CD8-positive, alpha-beta memory T cell (primary cell): ENCODE data around the gene NPHS1. TPM values are rescaled to one million over a fixed set of nuclear protein-coding genes. Genes with fewer than 3 reads are reported as not detected.

Experiments used
- CTCF ChIA-PET: fragments of 350-600 bp; sonication (Branson Sonifier 250); formaldehyde crosslinking; loops from one replicate; lab custom pipeline; 2021; ENCODE audit warnings: antibody characterized with exemption; lab: Charles Lee
- POLR2A ChIA-PET: fragments of 350-600 bp; sonication (Branson Sonifier 250); formaldehyde crosslinking; loops from one replicate; lab custom pipeline; 2021; ENCODE audit warnings: antibody characterized with exemption; lab: Charles Lee
- DNase-seq, 5 donors: peaks; one replicate each; pipeline versions ENCODE4 v3.0.0 to v3.0.0-alpha.2; 2020 to 2022; ENCODE audit warnings: mixed read lengths in 1 of 5
- H3K27ac ChIP-seq: one replicate; pipeline ENCODE4 v1.7.0; 2013; ENCODE audit warnings: low read depth, mild to moderate bottlenecking, low read length, moderate library complexity
- H3K27me3 ChIP-seq: 2 replicates; pipeline ENCODE4 v1.7.0; 2013; ENCODE audit warnings: low read length, mild to moderate bottlenecking; ENCODE audit not compliant: insufficient read depth, poor library complexity, severe bottlenecking
- H3K36me3 ChIP-seq: 2 replicates; pipeline ENCODE4 v1.7.0; 2013; ENCODE audit warnings: mild to moderate bottlenecking, low read length, moderate library complexity; ENCODE audit not compliant: insufficient read depth
- H3K4me1 ChIP-seq: 2 replicates; pipeline ENCODE4 v1.7.0; 2013; ENCODE audit warnings: mild to moderate bottlenecking, low read length, moderate library complexity; ENCODE audit not compliant: insufficient read depth
- H3K4me3 ChIP-seq: 2 replicates; pipeline ENCODE4 v1.7.0; 2013; ENCODE audit warnings: mild to moderate bottlenecking, low read length
- H3K9me3 ChIP-seq: 2 replicates; pipeline ENCODE4 v1.7.0; 2013; ENCODE audit warnings: mild to moderate bottlenecking, low read length
- H3K27ac Mint-ChIP-seq, 8 donors: one replicate each; pipeline ENCODE4 v1.8.0; 2020 to 2021; ENCODE audit warnings: mixed read lengths in 8 of 8, mild to moderate bottlenecking in 6 of 8, inconsistent platforms in 3 of 8, moderate library complexity in 3 of 8
- H3K27me3 Mint-ChIP-seq, 2 donors: one replicate each; pipeline ENCODE4 v1.8.0; 2020 to 2021; ENCODE audit warnings: mixed read lengths in 2 of 2, mild to moderate bottlenecking in 1 of 2, moderate library complexity in 1 of 2
- H3K36me3 Mint-ChIP-seq, 3 donors: one replicate each; pipeline ENCODE4 v1.8.0; 2020 to 2021; ENCODE audit warnings: mixed read lengths in 3 of 3, inconsistent platforms in 1 of 3, mild to moderate bottlenecking in 1 of 3
- H3K4me1 Mint-ChIP-seq, 3 donors: one replicate each; pipeline ENCODE4 v1.8.0; 2020 to 2021; ENCODE audit warnings: mixed read lengths in 3 of 3, inconsistent platforms in 1 of 3, mild to moderate bottlenecking in 1 of 3
- H3K4me3 Mint-ChIP-seq, 7 donors: one replicate each; pipeline ENCODE4 v1.8.0; 2020 to 2021; ENCODE audit warnings: mixed read lengths in 7 of 7, mild to moderate bottlenecking in 6 of 7, moderate library complexity in 4 of 7, inconsistent platforms in 2 of 7
- H3K9me3 Mint-ChIP-seq, 5 donors: one replicate each; pipeline ENCODE4 v1.8.0; 2020 to 2022; ENCODE audit warnings: mixed read lengths in 5 of 5, mild to moderate bottlenecking in 3 of 5, moderate library complexity in 2 of 5, inconsistent platforms in 1 of 5
- polyA plus RNA-seq: library from polyadenylated mRNA; unstranded; fragments of 300-500 nt; fragmentation: Illumina TruSeq; gene quantifications from one replicate; pipeline ENCODE4 v1.2.3, GENCODE V29; 2021
- total RNA-seq, 2 experiments: library from RNA; stranded (reverse); gene quantifications; one replicate each; pipeline ENCODE4 v1.2.3, GENCODE V29; 2021

Gene NPHS1
- total and polyA plus RNA-seq, 3 experiments from 2014 or later: not detected

GRCh38 chr19:35832054-35832453 is 20.2 kb downstream of the NPHS1 start:
- Histone ChIP-seq H3K27ac (no peak overlapping the region), H3K9me3 (no peaks in the 10 kb centered on the region), H3K4me3 (no peak overlapping the region), H3K36me3 (no peaks in the 10 kb centered on the region), H3K27me3 (no peaks in the 10 kb centered on the region), H3K4me1 (no peaks in the 10 kb centered on the region)
- Mint-ChIP-seq H3K27ac (no peak overlapping the region), H3K36me3 (no peaks in the 10 kb centered on the region), H3K4me1 (no peaks in the 10 kb centered on the region), H3K9me3 (peaks cover 0 to 3% (median 0%) of the 10 kb centered on the region in 5 donors), H3K27me3 (peaks cover 17 to 56% of the 10 kb centered on the region in 2 donors), H3K4me3 (no peak overlapping the region)
- POLR2A ChIA-PET: interaction anchor here (0.6 kb wide), 1 partner anchor 821 kb away, joined by 7 read pairs; no protein-coding TSS in a partner anchor
- no peak for DNase-seq
- CTCF ChIA-PET: no interaction called here

- no peak overlapping the region for H3K4me3 ChIP-seq
- no peaks in the 10 kb centered on the region for H3K9me3 ChIP-seq
- Mint-ChIP-seq H3K4me1 (no peaks in the 10 kb centered on the region), H3K9me3 (peaks cover 0 to 3% (median 0%) of the 10 kb centered on the region in 5 donors), H3K27ac (no peak overlapping the region), H3K27me3 (peaks cover 14 to 54% of the 10 kb centered on the region in 2 donors), H3K36me3 (no peaks in the 10 kb centered on the region), H3K4me3 (no peak overlapping the region)
- H3K36me3 ChIP-seq: no peaks in the 10 kb centered on the region
- POLR2A ChIA-PET: no interaction called here
- CTCF ChIA-PET: no interaction called here
- no peak for DNase-seq
- H3K27ac ChIP-seq: no peak overlapping the region
- H3K27me3 ChIP-seq: no peaks in the 10 kb centered on the region
- H3K4me1 ChIP-seq: no peaks in the 10 kb centered on the region
Observed at GRCh38 chr19:35830986-35831385, 21.3 kb downstream of the NPHS1 start.

- CTCF ChIA-PET: no interaction called here
- H3K4me1 Mint-ChIP-seq: no peaks in the 10 kb centered on the region
Observed at GRCh38 chr19:35828692-35829301, 23.5 kb downstream of the NPHS1 start.

GRCh38 chr19:35824150-35824549 is 28.2 kb downstream of the NPHS1 start:
- Mint-ChIP-seq H3K27me3 (peaks cover 17 to 39% of the 10 kb centered on the region in 2 donors), H3K9me3 (peaks cover 0 to 3% (median 0%) of the 10 kb centered on the region in 5 donors), H3K27ac (no peak overlapping the region), H3K36me3 (no peaks in the 10 kb centered on the region), H3K4me1 (peaks cover 0 to 4% (median 0%) of the 10 kb centered on the region in 3 donors), H3K4me3 (no peak overlapping the region)
- no peaks in the 10 kb centered on the region for H3K9me3 ChIP-seq
- POLR2A ChIA-PET: no interaction called here
- no peak overlapping the region for H3K4me3 ChIP-seq
- H3K27ac ChIP-seq: no peak overlapping the region
- CTCF ChIA-PET: no interaction called here
- H3K27me3 ChIP-seq: peaks cover 3% of the 10 kb centered on the region
- no peak for DNase-seq
- no peaks in the 10 kb centered on the region for H3K36me3 ChIP-seq
- H3K4me1 ChIP-seq: no peaks in the 10 kb centered on the region

More at GRCh38 chr19:35828692-35829301, 23.5 kb downstream of the NPHS1 start:
- Histone ChIP-seq H3K27ac (no peak overlapping the region), H3K9me3 (no peaks in the 10 kb centered on the region), H3K4me1 (no peaks in the 10 kb centered on the region), H3K36me3 (no peaks in the 10 kb centered on the region), H3K27me3 (no peaks in the 10 kb centered on the region), H3K4me3 (no peak overlapping the region)
- peak in 4 of 5 donors; percentile 23 to 62 (median 28) for DNase-seq
- H3K9me3 Mint-ChIP-seq: peaks cover 0 to 3% (median 0%) of the 10 kb centered on the region in 5 donors
- H3K27me3 Mint-ChIP-seq: peaks cover 19 to 51% of the 10 kb centered on the region in 2 donors
- peak overlapping the region in 1 of 8 donors; percentile 6 for H3K27ac Mint-ChIP-seq
- no peaks in the 10 kb centered on the region for H3K36me3 Mint-ChIP-seq
- POLR2A ChIA-PET: no interaction called here
- H3K4me3 Mint-ChIP-seq: no peak overlapping the region

GRCh38 chr19:35822579-35822978 is 29.7 kb downstream of the NPHS1 start:
- H3K9me3 Mint-ChIP-seq: no peaks in the 10 kb centered on the region
- H3K36me3 Mint-ChIP-seq: no peaks in the 10 kb centered on the region
- DNase-seq: no peak
- Histone ChIP-seq H3K9me3 (no peaks in the 10 kb centered on the region), H3K27ac (no peak overlapping the region), H3K4me3 (no peak overlapping the region), H3K27me3 (peaks cover 3% of the 10 kb centered on the region), H3K4me1 (no peaks in the 10 kb centered on the region), H3K36me3 (no peaks in the 10 kb centered on the region)
- ChIA-PET CTCF (no interaction called here), POLR2A (no interaction called here)
- peaks cover 26 to 41% of the 10 kb centered on the region in 2 donors for H3K27me3 Mint-ChIP-seq
- no peak overlapping the region for H3K27ac Mint-ChIP-seq
- H3K4me1 Mint-ChIP-seq: peaks cover 0 to 4% (median 0%) of the 10 kb centered on the region in 3 donors
- no peak overlapping the region for H3K4me3 Mint-ChIP-seq

GRCh38 chr19:35818445-35818844 is 33.9 kb downstream of the NPHS1 start:
- H3K9me3 Mint-ChIP-seq: no peaks in the 10 kb centered on the region
- no peaks in the 10 kb centered on the region for H3K4me1 ChIP-seq
- CTCF ChIA-PET: no interaction called here
- no peak overlapping the region for H3K4me3 ChIP-seq
- POLR2A ChIA-PET: interaction anchor here (0.7 kb wide), 1 partner anchor 96 kb away, joined by 6 read pairs; no protein-coding TSS in a partner anchor
- no peaks in the 10 kb centered on the region for H3K9me3 ChIP-seq
- H3K27ac Mint-ChIP-seq: no peak overlapping the region
- H3K4me3 Mint-ChIP-seq: no peak overlapping the region
- no peaks in the 10 kb centered on the region for H3K36me3 Mint-ChIP-seq
- peaks cover 3% of the 10 kb centered on the region for H3K27me3 ChIP-seq
- DNase-seq: no peak
- H3K36me3 ChIP-seq: no peaks in the 10 kb centered on the region
- no peak overlapping the region for H3K27ac ChIP-seq
- peaks cover 28 to 34% of the 10 kb centered on the region in 2 donors for H3K27me3 Mint-ChIP-seq
- H3K4me1 Mint-ChIP-seq: peaks cover 0 to 4% (median 0%) of the 10 kb centered on the region in 3 donors

- POLR2A ChIA-PET: no interaction called here
- H3K36me3 ChIP-seq: no peaks in the 10 kb centered on the region
Observed at GRCh38 chr19:35816846-35817245, 35.5 kb downstream of the NPHS1 start.

GRCh38 chr19:35816262-35816661 is 36.0 kb downstream of the NPHS1 start:
- Mint-ChIP-seq H3K4me1 (peaks cover 0 to 4% (median 0%) of the 10 kb centered on the region in 3 donors), H3K27me3 (peaks cover 29 to 34% of the 10 kb centered on the region in 2 donors), H3K9me3 (no peaks in the 10 kb centered on the region), H3K4me3 (no peak overlapping the region), H3K27ac (peak overlapping the region in 1 of 8 donors; percentile 66), H3K36me3 (no peaks in the 10 kb centered on the region)
- Histone ChIP-seq H3K4me1 (no peaks in the 10 kb centered on the region), H3K36me3 (no peaks in the 10 kb centered on the region), H3K4me3 (no peak overlapping the region), H3K27ac (no peak overlapping the region), H3K27me3 (no peaks in the 10 kb centered on the region), H3K9me3 (no peaks in the 10 kb centered on the region)
- no peak for DNase-seq
- ChIA-PET POLR2A (no interaction called here), CTCF (no interaction called here)

More at GRCh38 chr19:35816846-35817245, 35.5 kb downstream of the NPHS1 start:
- H3K4me1 ChIP-seq: no peaks in the 10 kb centered on the region
- H3K4me3 Mint-ChIP-seq: no peak overlapping the region
- no peak overlapping the region for H3K27ac Mint-ChIP-seq
- no peak overlapping the region for H3K27ac ChIP-seq
- no peak for DNase-seq
- H3K9me3 Mint-ChIP-seq: no peaks in the 10 kb centered on the region
- CTCF ChIA-PET: no interaction called here
- H3K27me3 ChIP-seq: no peaks in the 10 kb centered on the region
- no peaks in the 10 kb centered on the region for H3K9me3 ChIP-seq
- H3K27me3 Mint-ChIP-seq: peaks cover 24 to 29% of the 10 kb centered on the region in 2 donors
- peaks cover 0 to 4% (median 0%) of the 10 kb centered on the region in 3 donors for H3K4me1 Mint-ChIP-seq
- H3K36me3 Mint-ChIP-seq: no peaks in the 10 kb centered on the region
- H3K4me3 ChIP-seq: no peak overlapping the region
